IMR-90 (cell line): ENCODE data around the gene PRKCB. TPM values are rescaled to one million over a fixed set of nuclear protein-coding genes. Genes with fewer than 3 reads are reported as not detected.

Source experiments
- ATAC-seq: fragments of 200-7000 bp; cut with Tn5 transposase; 2 replicates; pipeline ENCODE4 v1.9.1; 2020; ENCODE audit warnings: low read depth, mild to moderate bottlenecking, moderate library complexity
- BruUV-seq: library from RNA; stranded (reverse); fragments of 400-500 nt; replicated peaks from 2 replicates; lab custom pipeline; 2021; lab: Mats Ljungman, UMichigan
- CTCF ChIA-PET: fragments of 300-600 bp; formaldehyde crosslinking; extraction: SDS; loops from one replicate; lab custom pipeline; 2021; ENCODE audit warnings: antibody characterized with exemption; lab: Yijun Ruan, JAX
- POLR2A ChIA-PET: fragments of 300-600 bp; sonication (Branson Sonifier 250); formaldehyde crosslinking; loops from one replicate; lab custom pipeline; 2022; ENCODE audit warnings: antibody characterized with exemption; ENCODE audit not compliant: unreplicated experiment; lab: Charles Lee
- DNase-seq: peaks from one replicate; pipeline ENCODE4 v3.0.0; 2013
- H2AFZ ChIP-seq: replicated peaks from 2 replicates; pipeline ENCODE3; 2013; ENCODE audit warnings: low read length, mild to moderate bottlenecking; ENCODE audit not compliant: poor library complexity
- H2AK5ac ChIP-seq: 2 replicates; pipeline ENCODE4 v1.6.1; 2013; ENCODE audit warnings: low read depth, low read length, inconsistent platforms
- H2AK9ac ChIP-seq: replicated peaks from 2 replicates; pipeline ENCODE3; 2013; ENCODE audit warnings: mild to moderate bottlenecking, low read depth, low read length, moderate library complexity; ENCODE audit not compliant: poor library complexity
- H2BK120ac ChIP-seq: 2 replicates; pipeline ENCODE4 v1.6.1; 2013; ENCODE audit warnings: low read depth, low read length, inconsistent platforms
- H2BK15ac ChIP-seq: 3 replicates; pipeline ENCODE4 v1.6.1; 2013; ENCODE audit warnings: low read depth, low read length, inconsistent platforms
- H2BK20ac ChIP-seq: 2 replicates; pipeline ENCODE4 v1.6.1; 2013; ENCODE audit warnings: low read depth, mild to moderate bottlenecking, inconsistent platforms, low read length, moderate library complexity
- H2BK5ac ChIP-seq: 2 replicates; pipeline ENCODE4 v1.6.1; 2013; ENCODE audit warnings: mild to moderate bottlenecking, low read depth, low read length, inconsistent platforms; ENCODE audit not compliant: poor library complexity, severe bottlenecking
- H3K14ac ChIP-seq: replicated peaks from 2 replicates; pipeline ENCODE4 v1.6.1; 2013; ENCODE audit warnings: low read depth, low read length, inconsistent platforms
- H3K18ac ChIP-seq: 2 replicates; pipeline ENCODE4 v1.6.1; 2013; ENCODE audit warnings: low read depth, low read length, control low read depth
- H3K23ac ChIP-seq: 2 replicates; pipeline ENCODE4 v1.6.1; 2013; ENCODE audit warnings: low read depth, low read length, inconsistent platforms
- H3K27ac ChIP-seq: 2 replicates; pipeline ENCODE4 v1.5.1; 2013; ENCODE audit warnings: mild to moderate bottlenecking, control low read depth, low read length; ENCODE audit not compliant: insufficient read depth
- H3K27me3 ChIP-seq: 2 replicates; pipeline ENCODE4 v1.6.1; 2013; ENCODE audit warnings: low read length; ENCODE audit not compliant: control insufficient read depth, insufficient read depth
- H3K36me3 ChIP-seq: 2 replicates; pipeline ENCODE4 v1.6.1; 2013; ENCODE audit warnings: low read length, mixed read lengths; ENCODE audit not compliant: control insufficient read depth, insufficient read depth
- H3K4ac ChIP-seq: 2 replicates; pipeline ENCODE4 v1.6.1; 2013; ENCODE audit warnings: low read depth, low read length, inconsistent platforms
- H3K4me1 ChIP-seq: 2 replicates; pipeline ENCODE4 v1.6.1; 2013; ENCODE audit warnings: low read length, mixed read lengths; ENCODE audit not compliant: control insufficient read depth, insufficient read depth
- H3K4me2 ChIP-seq: 2 replicates; pipeline ENCODE4 v1.6.1; 2013; ENCODE audit warnings: low read depth, mild to moderate bottlenecking, control low read depth, low read length, moderate library complexity
- H3K4me3 ChIP-seq: 2 replicates; pipeline ENCODE4 v1.5.1; 2013; ENCODE audit warnings: low read depth, mild to moderate bottlenecking, control low read depth, low read length, moderate library complexity; ENCODE audit not compliant: insufficient read depth
- H3K56ac ChIP-seq: 2 replicates; pipeline ENCODE4 v1.6.1; 2013; ENCODE audit warnings: low read length, inconsistent platforms; ENCODE audit not compliant: insufficient read depth; ENCODE audit errors: extremely low read depth
- H3K79me1 ChIP-seq, 2 experiments: 2 replicates each; pipeline ENCODE4 v1.6.1; 2013; ENCODE audit warnings: low read length in 2 of 2, inconsistent platforms in 1 of 2, low read depth in 1 of 2
- H3K9ac ChIP-seq: 2 replicates; pipeline ENCODE4 v1.6.1; 2013; ENCODE audit warnings: low read depth, low read length, control low read depth
- H3K9me1 ChIP-seq: 2 replicates; pipeline ENCODE4 v1.6.1; 2013; ENCODE audit warnings: low read length, inconsistent platforms; ENCODE audit not compliant: insufficient read depth
- H3K9me3 ChIP-seq: 2 replicates; pipeline ENCODE4 v1.6.1; 2013; ENCODE audit warnings: low read length; ENCODE audit not compliant: control insufficient read depth, insufficient read depth
- H4K20me1 ChIP-seq: 2 replicates; pipeline ENCODE4 v1.6.1; 2013; ENCODE audit warnings: low read length, inconsistent platforms; ENCODE audit not compliant: insufficient read depth
- H4K5ac ChIP-seq: 2 replicates; pipeline ENCODE4 v1.6.1; 2013; ENCODE audit warnings: mild to moderate bottlenecking, low read depth, low read length, control low read depth
- H4K8ac ChIP-seq, 2 experiments: 2 replicates each; pipeline ENCODE4 v1.6.1; 2013; ENCODE audit warnings: low read depth in 2 of 2, low read length in 2 of 2, control low read depth in 1 of 2, inconsistent platforms in 1 of 2
- H4K91ac ChIP-seq: 2 replicates; pipeline ENCODE4 v1.6.1; 2013; ENCODE audit warnings: low read depth, low read length, inconsistent platforms; ENCODE audit not compliant: insufficient read depth
- BHLHE40 ChIP-seq: fragments of 150-350 bp; IDR thresholded peaks from 2 replicates; pipeline ENCODE4 v1.6.1; 2016; ENCODE audit warnings: mild to moderate bottlenecking, low read depth, low read length
- CEBPB ChIP-seq: IDR thresholded peaks from 2 replicates; pipeline ENCODE4 v1.6.1; 2012; ENCODE audit warnings: low read depth, low read length, improper control_type of control experiment
- CHD1 ChIP-seq: IDR thresholded peaks from 2 replicates; pipeline ENCODE4 v1.6.1; 2012; ENCODE audit warnings: low read depth, low read length, improper control_type of control experiment
- ELK1 ChIP-seq: fragments of 150-350 bp; IDR thresholded peaks from 2 replicates; pipeline ENCODE4 v1.6.1; 2016; ENCODE audit warnings: low read depth, mild to moderate bottlenecking, low read length, moderate library complexity, borderline replicate concordance
- MAFK ChIP-seq: IDR thresholded peaks from 2 replicates; pipeline ENCODE4 v1.6.1; 2012; ENCODE audit warnings: low read depth, low read length, improper control_type of control experiment
- MXI1 ChIP-seq: IDR thresholded peaks from 2 replicates; pipeline ENCODE4 v1.6.1; 2012; ENCODE audit warnings: low read depth, mild to moderate bottlenecking, low read length, moderate library complexity, borderline replicate concordance
- NFE2L2 ChIP-seq: fragments of 150-350 bp; IDR thresholded peaks from 2 replicates; pipeline ENCODE4 v1.6.1; 2016; ENCODE audit warnings: low read depth, mild to moderate bottlenecking, low read length
- RAD21 ChIP-seq: IDR thresholded peaks from 2 replicates; pipeline ENCODE4 v1.6.1; 2012; ENCODE audit warnings: low read length, improper control_type of control experiment
- RCOR1 ChIP-seq: IDR thresholded peaks from 2 replicates; pipeline ENCODE4 v1.6.1; 2012; ENCODE audit warnings: mild to moderate bottlenecking, low read length, improper control_type of control experiment; ENCODE audit not compliant: insufficient replicate concordance
- RFX5 ChIP-seq: IDR thresholded peaks from 2 replicates; pipeline ENCODE4 v1.8.0; 2012; ENCODE audit warnings: low read depth, mild to moderate bottlenecking, low read length, moderate library complexity
- SMC3 ChIP-seq: fragments of 150-350 bp; IDR thresholded peaks from 2 replicates; pipeline ENCODE4 v1.6.1; 2016; ENCODE audit warnings: low read depth, mild to moderate bottlenecking, antibody characterized with exemption, low read length, moderate library complexity
- USF2 ChIP-seq: fragments of 150-350 bp; IDR thresholded peaks from 2 replicates; pipeline ENCODE4 v1.6.1; 2017; ENCODE audit warnings: mild to moderate bottlenecking, antibody characterized with exemption, low read length, low read depth
- WGBS, 2 experiments: methylation state at CpG; one replicate each; pipeline versions ENCODE4 v1.1.5 to v1.1.7; 2013; ENCODE audit warnings: missing lambda C conversion rate in 2 of 2; ENCODE audit not compliant: insufficient read length in 1 of 2; ENCODE audit errors: extremely low coverage in 2 of 2; 5-methylcytosine and 5-hydroxymethylcytosine counted together
- dilution Hi-C: fragments of 300-500 bp; cut with HindIII; formaldehyde crosslinking; loops from one replicate; pipeline ENCODE4 v1.14.3; 2018; ENCODE audit warnings: low sequenced_read_pairs; ENCODE audit not compliant: unreplicated experiment
- in situ Hi-C: fragments of 300-500 bp; cut with MboI; formaldehyde crosslinking; loops from 3 replicates; pipeline ENCODE4 v1.14.3; 2019; ENCODE audit warnings: low sequenced_read_pairs, inconsistent platforms, mixed read lengths
- intact Hi-C: fragments of 100-400 bp; cut with micrococcal nuclease; formaldehyde crosslinking; loops from 2 replicates; pipeline ENCODE4 v1.10.0; 2022
- polyA plus RNA-seq, 3 experiments: library from polyadenylated mRNA; depleted of rRNA; stranded (reverse); fragments of >200 nt; gene quantifications; 2 replicates each; pipeline ENCODE4 v1.2.3, GENCODE V29; 2012; ENCODE audit warnings: low replicate concordance in 1 of 3
- total RNA-seq: library from RNA; depleted of rRNA; stranded (reverse); fragments of >200 nt; gene quantifications from 2 replicates; pipeline ENCODE4 v1.2.3, GENCODE V29; 2012

Gene PRKCB
- total and polyA plus RNA-seq, 2 of the 4 experiments (the other 2 are of a cell fraction): under 0.01 TPM; not detected in 1

- no peak for DNase-seq
- Histone ChIP-seq H4K5ac (no peak overlapping the region), H4K20me1 (no peaks in the 10 kb centered on the region), H4K91ac (no peak overlapping the region), H2BK15ac (no peak overlapping the region), H3K9me1 (no peaks in the 10 kb centered on the region), H3K27me3 (no peaks in the 10 kb centered on the region), H2BK20ac (no peak overlapping the region), H2BK120ac (no peak overlapping the region), H3K14ac (no peak overlapping the region), H2BK5ac (no peak overlapping the region), H3K18ac (no peak overlapping the region), H3K4me2 (no peak overlapping the region), H3K23ac (no peak overlapping the region), H3K4ac (no peak overlapping the region), H3K9ac (no peak overlapping the region), H3K4me1 (no peaks in the 10 kb centered on the region), H3K9me3 (0 out of 2 replicates have a peak, but pooled peaks cover 3% of the 10 kb centered on the region), H2AK5ac (no peak overlapping the region), H4K8ac (no peak overlapping the region), H3K56ac (no peak overlapping the region), H3K36me3 (no peaks in the 10 kb centered on the region), H3K4me3 (no peak overlapping the region), H2AFZ (no peak overlapping the region), H3K79me1 (no peaks in the 10 kb centered on the region), H2AK9ac (no peak overlapping the region), H3K27ac (no peak overlapping the region)
- no peak for TF ChIP-seq NFE2L2
- TF ChIP-seq RFX5: no peak
- no peak for TF ChIP-seq CEBPB
- no peak for TF ChIP-seq MAFK
- no peak for TF ChIP-seq MXI1
- TF ChIP-seq RCOR1: no peak
- no peak for TF ChIP-seq BHLHE40
- no peak for TF ChIP-seq ELK1
- no peak for TF ChIP-seq USF2
- no peak for TF ChIP-seq CHD1
- no peak for TF ChIP-seq SMC3
- TF ChIP-seq RAD21: no peak
- WGBS, 2 experiments: no CpG with 5 or more reads among the region's 4 CpGs
- intact Hi-C loops (no loop called here), dilution Hi-C loops (no loop called here), in situ Hi-C loops (no loop called here)
- POLR2A ChIA-PET: no interaction called here
- no peak for ATAC-seq
- BruUV-seq: no TSS peak
- CTCF ChIA-PET: interaction anchor here (0.7 kb wide), 1 partner anchor 127 kb away, joined by 3 read pairs; no protein-coding TSS in a partner anchor
These were observed 10.9 kb upstream of the PRKCB start for GRCh38 chr16:23824909-23825308.
